Measurements from ENCODE around the gene HSP90AA1.

DNA sequence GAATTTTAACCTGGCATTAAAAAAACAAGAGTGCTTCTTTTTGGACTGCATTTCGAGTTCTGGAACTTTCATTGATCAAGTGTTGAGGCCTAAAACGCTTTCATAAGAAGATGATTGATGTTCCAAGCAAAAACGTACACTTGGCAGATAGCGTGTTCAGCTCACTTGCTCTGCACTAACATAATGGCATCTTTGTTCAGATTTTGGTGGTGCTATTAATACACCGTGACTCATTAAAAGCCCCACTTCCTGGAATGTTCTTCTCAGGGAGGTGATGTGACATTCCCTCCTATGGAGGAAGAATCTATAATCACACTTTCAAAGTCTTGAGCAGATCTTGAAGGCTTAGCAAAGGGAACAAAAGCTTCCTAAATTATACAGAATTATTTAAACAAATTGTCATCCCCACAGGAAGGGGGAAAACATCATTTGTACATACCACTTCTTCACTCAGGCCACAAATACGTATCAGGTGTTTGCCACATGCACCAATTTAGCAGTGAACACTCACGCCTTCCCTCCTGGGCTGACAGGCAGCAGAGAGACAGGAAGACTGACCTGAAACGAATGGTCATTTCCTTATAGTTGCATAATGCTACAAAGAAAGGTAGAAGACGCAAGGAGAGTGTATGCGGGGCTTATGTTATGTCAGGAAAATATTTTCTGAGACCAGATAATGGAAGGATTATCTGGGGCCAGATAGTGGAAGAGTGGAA lies 15.4 kb downstream of the HSP90AA1 start:
- no peak for TF ChIP-seq MXD4 (CRISPR knock-in tag; IDR thresholded peaks at IDR 0.05; ENCODE audit: borderline replicate concordance)
- no peak for TF ChIP-seq MYBL2 (CRISPR knock-in tag; IDR thresholded peaks at IDR 0.05)
- TF ChIP-seq, protein P1, sequence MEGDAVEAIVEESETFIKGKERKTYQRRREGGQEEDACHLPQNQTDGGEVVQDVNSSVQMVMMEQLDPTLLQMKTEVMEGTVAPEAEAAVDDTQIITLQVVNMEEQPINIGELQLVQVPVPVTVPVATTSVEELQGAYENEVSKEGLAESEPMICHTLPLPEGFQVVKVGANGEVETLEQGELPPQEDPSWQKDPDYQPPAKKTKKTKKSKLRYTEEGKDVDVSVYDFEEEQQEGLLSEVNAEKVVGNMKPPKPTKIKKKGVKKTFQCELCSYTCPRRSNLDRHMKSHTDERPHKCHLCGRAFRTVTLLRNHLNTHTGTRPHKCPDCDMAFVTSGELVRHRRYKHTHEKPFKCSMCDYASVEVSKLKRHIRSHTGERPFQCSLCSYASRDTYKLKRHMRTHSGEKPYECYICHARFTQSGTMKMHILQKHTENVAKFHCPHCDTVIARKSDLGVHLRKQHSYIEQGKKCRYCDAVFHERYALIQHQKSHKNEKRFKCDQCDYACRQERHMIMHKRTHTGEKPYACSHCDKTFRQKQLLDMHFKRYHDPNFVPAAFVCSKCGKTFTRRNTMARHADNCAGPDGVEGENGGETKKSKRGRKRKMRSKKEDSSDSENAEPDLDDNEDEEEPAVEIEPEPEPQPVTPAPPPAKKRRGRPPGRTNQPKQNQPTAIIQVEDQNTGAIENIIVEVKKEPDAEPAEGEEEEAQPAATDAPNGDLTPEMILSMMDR (IDR thresholded peaks at IDR 0.05), result no peak
- TF ChIP-seq, protein P2, sequence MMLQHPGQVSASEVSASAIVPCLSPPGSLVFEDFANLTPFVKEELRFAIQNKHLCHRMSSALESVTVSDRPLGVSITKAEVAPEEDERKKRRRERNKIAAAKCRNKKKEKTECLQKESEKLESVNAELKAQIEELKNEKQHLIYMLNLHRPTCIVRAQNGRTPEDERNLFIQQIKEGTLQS (CRISPR knock-in tag; conservative IDR thresholded peaks at IDR 0.05), result no peak
- TF ChIP-seq, protein P3, sequence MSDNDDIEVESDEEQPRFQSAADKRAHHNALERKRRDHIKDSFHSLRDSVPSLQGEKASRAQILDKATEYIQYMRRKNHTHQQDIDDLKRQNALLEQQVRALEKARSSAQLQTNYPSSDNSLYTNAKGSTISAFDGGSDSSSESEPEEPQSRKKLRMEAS (CRISPR knock-in tag; IDR thresholded peaks at IDR 0.05), result no peak
- TF ChIP-seq JUN (CRISPR knock-in tag; IDR thresholded peaks at IDR 0.05), result no peak
